Bronchial epithelial cell (primary cell): ENCODE data around the gene LSM4. TPM values are rescaled to one million over a fixed set of nuclear protein-coding genes. Genes with fewer than 3 reads are reported as not detected.

ENCODE experiments used
- DNase-seq: peaks from one replicate; pipeline ENCODE4 v3.0.0-alpha.2; 2010; ENCODE audit warnings: low read depth
- FAIRE-seq: peaks from 2 replicates; lab custom pipeline; 2011; peaks lifted over from hg19 to GRCh38; lab: Jason Lieb, UNC
- H3K27me3 ChIP-seq: 2 replicates; pipeline ENCODE4 v1.5.1; 2011; ENCODE audit warnings: low read length; ENCODE audit not compliant: control insufficient read depth, insufficient read depth
- H3K36me3 ChIP-seq: 2 replicates; pipeline ENCODE4 v1.5.1; 2011; ENCODE audit warnings: low read length; ENCODE audit not compliant: control insufficient read depth, insufficient read depth
- H3K4me3 ChIP-seq: 2 replicates; pipeline ENCODE4 v1.5.1; 2011; ENCODE audit warnings: mild to moderate bottlenecking, low read depth, low read length, control low read depth
- total RNA-seq: library from RNA; depleted of rRNA; stranded (reverse); fragments of >200 nt; gene quantifications from 2 replicates; pipeline ENCODE4 v1.2.1, GENCODE V29; 2014
- TF ChIP-seq, protein P1 (sequence below): IDR thresholded peaks from 2 replicates; pipeline ENCODE4 v1.5.1; 2011; ENCODE audit warnings: mild to moderate bottlenecking, moderate library complexity, low read length, control low read depth, inconsistent platforms; ENCODE audit not compliant: insufficient read depth, severe bottlenecking

Gene LSM4
- total RNA-seq, 1 donor from 2014 or later: 208 TPM

DNA sequence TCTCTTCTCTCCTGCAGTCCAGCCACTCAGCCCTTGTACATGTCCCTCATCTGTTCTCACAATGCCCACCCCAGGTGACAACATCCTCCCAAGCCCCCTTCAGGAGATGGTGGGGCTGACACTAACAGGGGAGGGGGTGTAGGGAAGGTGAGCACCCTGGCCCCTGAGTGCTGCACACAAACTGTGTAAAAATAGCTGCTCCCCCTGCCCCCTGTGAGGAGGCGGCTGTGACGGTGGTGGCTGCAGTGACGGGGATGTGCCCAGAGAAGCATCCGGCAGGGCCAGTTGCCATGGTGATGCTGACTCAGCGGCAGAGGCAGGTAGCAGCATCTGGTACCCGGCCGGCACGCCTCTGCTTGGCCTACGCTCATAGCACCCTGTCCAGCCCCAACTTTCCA is 28.4 kb downstream of the LSM4 start:
- DNase-seq (peak; percentile 48), FAIRE-seq (no peak)
- H3K4me3 ChIP-seq: no peak overlapping the region
- H3K36me3 ChIP-seq: no peaks in the 10 kb centered on the region
- TF ChIP-seq, protein P1, sequence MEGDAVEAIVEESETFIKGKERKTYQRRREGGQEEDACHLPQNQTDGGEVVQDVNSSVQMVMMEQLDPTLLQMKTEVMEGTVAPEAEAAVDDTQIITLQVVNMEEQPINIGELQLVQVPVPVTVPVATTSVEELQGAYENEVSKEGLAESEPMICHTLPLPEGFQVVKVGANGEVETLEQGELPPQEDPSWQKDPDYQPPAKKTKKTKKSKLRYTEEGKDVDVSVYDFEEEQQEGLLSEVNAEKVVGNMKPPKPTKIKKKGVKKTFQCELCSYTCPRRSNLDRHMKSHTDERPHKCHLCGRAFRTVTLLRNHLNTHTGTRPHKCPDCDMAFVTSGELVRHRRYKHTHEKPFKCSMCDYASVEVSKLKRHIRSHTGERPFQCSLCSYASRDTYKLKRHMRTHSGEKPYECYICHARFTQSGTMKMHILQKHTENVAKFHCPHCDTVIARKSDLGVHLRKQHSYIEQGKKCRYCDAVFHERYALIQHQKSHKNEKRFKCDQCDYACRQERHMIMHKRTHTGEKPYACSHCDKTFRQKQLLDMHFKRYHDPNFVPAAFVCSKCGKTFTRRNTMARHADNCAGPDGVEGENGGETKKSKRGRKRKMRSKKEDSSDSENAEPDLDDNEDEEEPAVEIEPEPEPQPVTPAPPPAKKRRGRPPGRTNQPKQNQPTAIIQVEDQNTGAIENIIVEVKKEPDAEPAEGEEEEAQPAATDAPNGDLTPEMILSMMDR: no peak
- H3K27me3 ChIP-seq: no peaks in the 10 kb centered on the region

DNA sequence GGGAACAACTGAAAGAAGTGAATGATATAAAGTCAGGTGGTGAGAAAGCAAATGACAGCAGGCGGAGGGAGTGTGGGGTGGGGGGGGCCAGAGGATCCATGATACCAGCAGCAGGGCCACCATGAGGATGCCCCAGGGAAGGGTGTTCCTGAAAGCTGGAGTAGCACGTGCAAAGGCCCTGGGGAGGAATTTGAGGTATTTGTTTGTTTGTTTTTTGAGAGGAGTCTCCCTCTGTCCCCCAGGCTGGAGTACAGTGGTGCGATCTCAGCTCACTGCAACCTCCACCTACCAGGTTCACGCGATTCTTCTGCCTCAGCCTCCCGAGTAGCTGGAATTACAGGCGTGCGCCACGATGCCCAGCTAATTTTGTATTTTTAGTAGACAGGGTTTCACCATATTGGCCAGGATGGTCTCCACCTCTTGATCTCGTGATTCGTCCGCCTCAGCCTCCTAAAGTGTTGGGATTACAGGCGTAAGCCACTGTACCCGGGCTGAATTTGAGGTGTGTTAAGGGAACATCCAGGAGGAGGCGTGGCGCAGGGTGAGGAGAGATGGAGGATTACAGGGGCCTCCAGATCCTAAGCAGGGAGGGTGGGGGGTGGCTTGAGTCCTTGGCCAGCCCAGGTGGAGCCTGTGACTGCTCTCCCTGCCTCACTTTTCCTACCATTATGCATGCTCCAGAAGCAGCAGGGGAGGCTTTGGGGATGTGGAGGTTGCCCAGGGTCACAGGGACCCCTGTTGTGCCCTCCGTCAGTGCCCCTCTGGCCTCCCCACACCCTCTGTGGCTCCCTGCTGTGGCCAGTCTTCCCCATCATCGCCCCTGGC is 29.0 kb downstream of the LSM4 start:
- DNase-seq (no peak), FAIRE-seq (no peak)
- Histone ChIP-seq H3K4me3 (no peak overlapping the region), H3K36me3 (no peaks in the 10 kb centered on the region), H3K27me3 (no peaks in the 10 kb centered on the region)
- TF ChIP-seq, protein P1: no peak

DNA sequence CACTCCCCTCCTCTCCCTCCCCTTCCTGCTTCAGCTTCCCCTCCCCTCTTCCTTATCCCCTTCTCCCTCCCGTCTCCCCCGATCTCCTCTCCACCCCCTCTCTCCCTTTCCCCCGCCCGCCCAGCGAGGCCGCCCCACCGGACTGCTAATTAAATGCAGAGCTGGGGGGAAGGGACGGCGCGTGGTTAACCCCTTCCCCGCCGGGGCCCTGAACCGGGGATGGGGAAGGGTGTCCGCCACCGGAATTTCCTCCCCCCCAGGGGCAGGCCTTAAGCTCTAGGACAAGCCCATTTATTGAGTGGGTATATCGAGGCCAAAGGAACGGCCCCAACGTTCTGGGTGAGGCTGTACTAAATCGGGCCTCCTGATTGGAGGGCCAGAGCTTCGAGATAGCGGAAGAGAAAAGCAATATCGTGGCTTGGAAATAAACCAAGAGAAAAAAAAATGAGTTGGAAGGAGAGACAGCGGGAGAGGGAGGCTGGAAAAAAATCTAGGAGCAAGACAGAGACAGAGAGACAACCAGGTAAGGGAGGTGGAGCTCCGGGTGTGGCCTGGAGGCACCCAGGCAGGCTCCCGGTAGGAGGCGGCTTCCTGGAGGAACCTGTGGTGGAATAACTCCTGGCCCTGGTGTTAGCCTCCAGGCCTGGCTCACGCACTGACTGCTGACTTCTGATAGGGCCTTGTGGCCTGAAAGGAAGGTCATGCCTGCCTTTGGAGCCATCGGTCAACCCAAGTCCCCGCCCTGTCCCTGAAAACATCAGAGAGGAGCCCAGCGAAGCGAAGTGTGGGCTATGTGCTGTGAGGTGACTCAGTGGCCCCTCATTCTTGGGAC is 29.9 kb downstream of the LSM4 start:
- FAIRE-seq (no peak), DNase-seq (no peak)
- H3K36me3 ChIP-seq: no peaks in the 10 kb centered on the region
- TF ChIP-seq, protein P1: no peak
- no peaks in the 10 kb centered on the region for H3K27me3 ChIP-seq
- peak overlapping the region; percentile 43 for H3K4me3 ChIP-seq

DNA sequence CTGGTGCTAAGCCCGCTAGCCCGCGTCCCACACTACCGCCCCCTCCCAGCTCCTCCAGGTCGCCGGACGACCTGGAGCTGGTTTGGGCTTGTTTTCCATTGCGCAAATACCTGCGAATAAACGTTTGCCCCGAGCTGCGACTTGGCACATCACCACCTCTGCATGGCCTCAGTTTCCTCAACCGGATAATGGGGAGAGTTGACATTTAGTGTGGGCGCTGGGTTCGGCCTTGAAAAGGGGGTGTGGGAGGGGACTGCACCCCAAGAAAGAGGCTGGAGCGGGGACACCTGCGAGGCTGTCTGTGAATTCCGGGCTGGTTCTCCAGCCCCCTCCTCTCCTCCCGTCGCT is 30.4 kb downstream of the LSM4 start:
- DNase-seq (peak; percentile 67), FAIRE-seq (no peak)
- no peaks in the 10 kb centered on the region for H3K36me3 ChIP-seq
- no peaks in the 10 kb centered on the region for H3K27me3 ChIP-seq
- TF ChIP-seq, protein P1: no peak
- H3K4me3 ChIP-seq: peak overlapping the region; percentile 43

DNA sequence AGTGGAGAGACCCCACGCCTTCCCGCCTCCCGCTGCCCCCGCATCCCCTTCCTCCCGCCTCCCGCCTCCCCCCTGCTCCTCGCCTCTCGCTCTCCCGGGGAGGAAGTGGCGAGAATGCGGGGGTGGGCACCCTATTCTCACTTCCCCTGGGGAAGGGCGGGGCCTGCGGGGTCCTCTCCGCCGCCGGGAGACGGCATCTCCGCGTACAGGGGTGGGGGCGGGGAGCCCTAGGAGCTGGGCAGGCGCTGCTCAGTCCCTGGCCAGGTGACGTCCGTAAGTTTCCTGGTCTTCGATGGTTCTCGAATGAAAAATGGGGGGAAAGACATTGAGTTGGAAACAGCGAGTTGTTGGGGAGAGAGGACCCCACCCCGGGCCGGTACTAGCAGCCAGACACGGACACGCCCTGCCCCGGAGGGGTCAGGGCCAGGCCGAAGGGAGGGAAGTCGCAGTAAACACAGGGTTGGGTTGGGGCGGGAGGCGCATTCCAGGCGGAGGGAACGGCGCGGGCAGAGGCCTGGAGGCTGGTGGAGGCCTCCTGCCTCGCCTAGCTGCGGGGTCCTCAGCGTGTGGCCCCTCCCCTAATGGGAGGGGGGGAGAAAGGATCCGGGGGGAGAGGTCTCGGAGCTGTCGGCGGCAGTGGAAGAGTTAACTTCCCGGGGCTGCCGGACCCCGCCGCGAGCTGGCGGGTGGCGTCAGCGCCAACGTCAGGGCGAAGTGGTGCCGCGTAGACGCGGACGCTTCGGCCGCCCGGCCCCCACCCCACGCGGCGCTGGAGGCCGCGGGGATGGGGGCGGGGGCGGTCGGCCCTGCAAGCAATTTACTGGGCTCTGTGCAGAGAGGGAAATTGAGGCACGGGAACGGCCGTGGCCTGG is 31.1 kb downstream of the LSM4 start:
- TF ChIP-seq, protein P1: no peak
- no peaks in the 10 kb centered on the region for H3K36me3 ChIP-seq
- no peak for FAIRE-seq
- no peaks in the 10 kb centered on the region for H3K27me3 ChIP-seq
- DNase-seq: peak; percentile 41
- H3K4me3 ChIP-seq: peak overlapping the region; percentile 43
